ENCODE measurements around the gene PRKAR2A.

PRKAR2A gene

DNA sequence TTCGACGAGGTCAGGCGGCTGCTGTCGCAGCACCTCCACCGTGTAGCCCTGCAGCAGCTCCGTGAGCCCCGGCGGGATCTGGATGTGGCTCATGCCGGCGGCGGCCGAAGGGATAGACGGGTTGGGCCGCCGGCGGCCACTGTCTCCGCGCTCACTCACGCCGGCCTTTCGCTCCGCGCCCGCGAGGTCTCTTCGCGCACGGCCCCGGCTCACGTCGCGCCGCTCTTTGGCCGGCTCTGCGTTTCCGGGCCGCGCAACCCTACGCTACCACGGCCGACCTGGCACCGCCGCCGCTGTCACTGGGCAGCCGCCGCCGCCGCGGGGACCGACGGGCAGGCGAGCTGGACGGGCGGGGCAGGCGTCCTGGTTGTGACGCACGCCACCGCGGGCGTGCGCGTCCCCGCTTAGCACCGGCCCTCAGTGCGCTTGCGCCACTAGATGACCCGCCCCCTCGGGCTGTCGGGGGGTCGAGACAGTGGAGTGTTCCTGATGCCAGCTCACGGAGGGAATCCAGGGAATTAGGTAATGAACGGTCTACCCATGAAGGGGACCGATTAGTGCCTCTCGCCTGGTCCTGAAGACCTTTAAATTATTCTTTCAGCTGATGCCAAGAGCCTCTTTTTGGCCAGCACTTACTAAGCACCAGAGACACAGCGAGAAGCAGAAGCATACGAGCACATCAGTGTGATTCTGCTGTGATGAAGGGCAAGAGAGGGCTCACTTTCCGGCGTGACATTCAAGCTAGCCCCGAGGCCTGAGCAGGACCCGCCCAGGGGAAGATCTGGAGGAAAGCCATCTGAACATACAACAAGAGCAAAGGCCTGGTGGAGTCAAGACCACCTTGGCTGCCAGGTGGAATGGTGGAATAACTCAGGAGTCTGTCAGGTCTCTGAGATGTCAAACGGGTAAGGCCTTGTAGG, at the start of gene PRKAR2A:
TSS of gene PRKAR2A (minus strand) at position 371 of the 920 bp plus-strand sequence. CDS start at position 93, 278 bp downstream.
- peak; percentile 71 for DNase-seq

- DNase-seq: no peak
Observed at GRCh38 chr3:48896936-48897335, 49.3 kb upstream of the PRKAR2A start.

GRCh38 chr3:48894516-48894915, 46.8 kb upstream of the PRKAR2A start:
- no peak for DNase-seq

- no peak for DNase-seq
Observed at GRCh38 chr3:48891606-48892005, 43.9 kb upstream of the PRKAR2A start.

DNA sequence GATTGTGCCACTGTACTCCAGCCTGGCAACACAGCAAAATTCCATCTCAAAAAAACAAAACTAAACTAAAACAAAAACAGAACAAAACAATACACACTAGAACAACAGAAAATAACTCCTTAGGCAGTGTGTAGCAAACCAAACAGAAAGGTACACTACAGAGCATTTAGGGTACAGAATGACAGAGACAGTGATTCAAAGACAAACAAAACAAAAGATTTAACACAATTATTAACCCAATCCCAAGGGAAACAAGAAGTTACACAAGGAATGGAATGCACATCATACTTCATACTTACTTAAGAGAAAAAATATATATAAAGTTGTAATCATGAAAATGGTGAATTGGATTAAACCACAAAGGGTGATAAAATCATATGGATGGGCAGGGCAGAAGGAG, 38.1 kb upstream of the PRKAR2A start:
- DNase-seq: no peak

GRCh38 chr3:48881652-48882114, 34.0 kb upstream of the PRKAR2A start:
- DNase-seq: no peak

DNA sequence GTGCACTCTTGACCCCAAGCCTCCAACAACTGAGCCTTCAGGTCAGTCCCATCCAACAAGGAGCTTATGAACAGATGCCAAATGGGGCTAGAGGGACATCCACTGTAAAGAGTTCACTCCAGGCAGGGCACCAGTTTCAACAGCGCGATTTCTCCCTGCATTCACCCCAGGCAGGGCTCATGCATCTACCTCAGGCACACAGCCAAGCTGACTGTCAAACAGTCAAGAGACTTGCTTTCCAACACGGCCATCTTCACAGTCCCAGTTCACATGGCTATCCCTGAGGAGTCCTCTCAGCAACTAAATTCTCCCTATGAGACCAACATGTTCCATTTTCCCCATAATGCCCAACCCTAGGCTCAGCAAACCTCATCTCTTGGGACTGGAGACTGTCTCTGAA, 33.3 kb upstream of the PRKAR2A start:
- no peak for DNase-seq

DNA sequence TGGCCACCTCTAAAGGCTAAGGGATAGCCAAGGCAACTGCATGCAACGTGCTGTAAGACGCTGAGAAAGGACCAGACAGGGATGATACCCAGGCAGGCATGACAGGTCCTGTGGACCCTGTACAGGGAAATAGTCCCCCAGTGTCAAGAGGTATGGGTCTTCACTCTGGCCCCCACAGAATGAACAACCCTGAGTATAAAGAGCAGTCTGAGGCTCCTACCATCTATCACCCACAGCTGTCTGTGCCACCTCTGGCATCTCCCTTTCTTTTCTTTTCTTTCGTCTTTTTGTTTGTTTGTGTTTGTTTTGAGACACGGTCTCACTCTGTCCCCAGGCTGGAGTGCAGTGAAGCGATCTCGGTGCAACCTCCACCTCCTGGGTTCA, 32.3 kb upstream of the PRKAR2A start:
- no peak for DNase-seq

GRCh38 chr3:48879307-48879993, 31.8 kb upstream of the PRKAR2A start:
- no peak for DNase-seq

DNA sequence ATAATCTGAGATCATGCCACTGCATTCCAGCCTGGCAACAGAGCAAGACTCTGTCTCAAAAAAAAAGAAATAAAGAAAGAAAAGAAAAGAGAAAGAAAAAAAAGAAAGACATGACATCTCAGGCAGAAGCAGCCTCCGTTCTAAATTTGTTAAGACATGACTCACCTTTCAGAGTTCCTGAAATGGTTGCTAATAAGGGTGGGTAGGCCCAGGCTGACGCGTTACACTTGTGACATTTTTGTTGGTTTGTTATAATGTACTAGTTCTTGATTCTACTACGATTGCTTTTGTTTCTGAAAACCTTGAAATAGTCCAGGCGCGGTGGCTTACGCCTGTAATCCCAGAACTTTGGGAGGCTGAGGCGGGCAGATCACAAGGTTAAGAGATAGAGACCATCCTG, 30.0 kb upstream of the PRKAR2A start:
- no peak for DNase-seq

- DNase-seq: no peak
Observed at GRCh38 chr3:48863122-48863521, 15.4 kb upstream of the PRKAR2A start.

DNA sequence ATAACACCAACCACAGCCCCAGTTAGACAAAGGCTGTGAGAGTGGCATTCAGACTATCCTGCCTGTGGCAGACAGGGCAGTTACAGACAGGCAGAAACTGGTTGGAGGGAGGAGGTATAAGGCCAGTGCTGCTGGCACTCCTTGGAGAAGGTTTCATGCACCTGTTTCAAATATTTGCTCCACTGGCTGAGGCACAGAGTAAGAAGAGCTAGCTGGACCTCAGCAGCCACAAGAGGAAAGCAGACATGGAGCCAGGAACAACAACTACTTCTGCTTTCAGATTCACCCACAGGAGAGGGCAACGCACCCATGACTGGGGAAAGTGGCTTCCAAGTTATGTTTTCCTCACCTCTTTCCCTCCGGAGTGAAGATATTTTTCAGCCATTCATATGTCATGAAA, 11.5 kb upstream of the PRKAR2A start:
- no peak for DNase-seq

DNA sequence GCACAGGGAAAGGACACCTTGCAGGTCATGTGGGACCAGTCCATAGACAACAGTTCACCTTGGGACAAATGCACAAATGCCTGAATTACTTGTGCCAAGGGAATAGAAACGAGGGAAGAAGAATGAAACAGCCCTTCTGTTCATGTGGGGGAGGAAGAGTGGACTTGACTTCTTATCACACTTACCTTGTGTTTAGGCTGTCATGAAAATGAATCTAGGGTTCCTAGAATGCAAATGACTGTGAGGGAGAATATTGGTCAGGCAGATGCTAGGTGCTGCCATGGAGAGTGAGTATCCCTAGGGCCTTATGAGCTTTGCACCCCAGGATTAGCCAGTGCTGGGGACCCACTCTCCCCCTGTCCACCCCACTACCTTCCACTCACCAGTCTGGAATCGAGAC, 11.0 kb upstream of the PRKAR2A start:
- DNase-seq: no peak

DNA sequence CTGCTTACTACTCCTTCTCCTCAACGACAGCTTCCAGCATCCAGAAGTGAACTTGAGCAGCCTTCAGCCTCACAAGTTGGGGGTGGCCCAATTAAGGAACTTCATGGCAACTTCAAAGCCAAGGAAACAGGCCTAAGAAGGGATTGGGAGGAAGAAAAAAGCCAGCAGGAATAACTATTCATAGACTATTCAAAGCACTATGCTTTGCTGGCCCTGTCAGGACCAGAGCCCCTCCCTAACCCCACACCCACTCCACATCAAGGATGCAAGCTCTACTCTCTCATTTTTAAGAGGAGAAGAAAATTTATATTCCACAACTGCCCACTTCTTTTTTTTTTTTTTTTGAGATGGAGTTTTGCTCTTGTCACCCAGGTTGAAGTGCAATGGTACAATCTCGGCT, 10.0 kb upstream of the PRKAR2A start:
- no peak for DNase-seq

- DNase-seq: no peak
Observed at GRCh38 chr3:48856469-48856868, 8.8 kb upstream of the PRKAR2A start.

GRCh38 chr3:48855681-48856447, 8.2 kb upstream of the PRKAR2A start:
- DNase-seq: no peak

DNA sequence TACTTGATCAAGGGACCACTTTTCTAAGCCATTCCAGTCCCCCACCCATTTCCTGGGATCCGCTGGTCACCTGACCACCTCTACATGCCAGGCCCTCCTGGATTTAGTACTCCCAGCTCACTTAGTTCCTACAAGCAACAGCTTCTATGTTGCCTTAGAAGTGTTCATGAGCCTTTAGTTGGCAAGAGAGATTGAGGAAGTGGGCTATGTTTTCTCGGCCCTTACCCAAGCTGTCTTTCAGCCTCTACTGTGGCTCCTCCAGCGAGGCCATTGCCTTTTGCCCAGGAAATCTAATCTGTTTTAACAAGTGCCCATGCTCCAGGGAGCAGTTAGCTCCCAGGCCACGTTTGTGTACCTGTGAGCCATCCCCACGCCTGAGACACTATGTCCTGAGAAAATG, 4.5 kb upstream of the PRKAR2A start:
- no peak for DNase-seq

DNA sequence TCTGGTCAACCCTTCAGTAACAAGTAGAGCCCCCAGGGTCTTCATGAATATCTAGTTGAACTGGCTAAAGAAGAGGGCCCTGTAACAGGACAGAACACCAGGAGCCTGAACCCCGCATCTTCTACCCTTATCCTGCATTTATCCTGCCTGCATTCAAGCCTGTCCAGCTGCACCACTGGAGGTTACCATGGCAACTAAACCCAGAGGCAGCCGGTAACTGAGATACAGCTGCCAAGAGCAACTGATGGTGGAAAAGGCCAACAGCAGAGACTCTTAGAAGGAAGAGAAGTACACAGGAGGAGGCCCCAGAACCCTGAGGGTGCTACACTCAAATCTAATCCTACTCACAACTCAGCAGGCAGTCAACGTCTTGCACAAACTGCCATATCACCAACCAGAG, 3.7 kb upstream of the PRKAR2A start:
- DNase-seq: no peak

DNA sequence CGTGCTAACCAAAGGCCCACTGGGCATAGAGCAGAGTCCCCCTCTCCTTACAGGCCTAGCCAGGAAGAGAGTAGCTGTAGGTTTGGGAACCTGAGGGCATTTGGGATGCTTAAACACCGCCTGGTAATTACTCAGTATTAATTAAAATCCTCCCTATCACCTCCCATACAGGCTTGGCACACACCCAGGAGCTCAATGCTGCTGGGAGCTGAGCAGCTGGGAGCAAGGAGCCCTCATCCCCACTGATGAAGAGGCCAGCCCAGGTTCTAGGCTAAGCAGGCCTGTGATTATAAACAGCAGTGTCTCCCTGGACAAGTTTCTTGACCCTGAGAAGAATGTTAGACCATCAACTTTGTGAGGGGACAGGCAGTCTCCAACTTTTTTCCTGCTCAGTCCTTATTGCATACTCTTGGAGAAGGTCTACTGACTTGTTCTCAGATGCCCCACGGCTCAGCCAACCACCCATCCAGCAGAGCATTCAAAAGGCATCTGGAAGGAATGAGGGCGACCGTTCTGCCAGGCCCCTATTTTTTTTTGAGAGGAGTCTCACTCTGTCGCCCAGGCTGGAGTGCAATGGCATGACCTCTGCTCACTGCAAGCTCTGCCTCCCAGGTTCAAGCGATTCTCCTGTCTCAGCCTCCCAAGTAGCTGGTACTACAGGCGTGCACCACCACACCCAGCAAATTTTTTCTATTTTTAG, 1.3 kb upstream of the PRKAR2A start:
- DNase-seq: no peak

GRCh38 chr3:48847053-48847503, 596 bp downstream of the PRKAR2A start:
- peak; percentile 55 for DNase-seq

GRCh38 chr3:48845170-48845569, 2.5 kb downstream of the PRKAR2A start:
- no peak for DNase-seq

- no peak for DNase-seq
Observed at GRCh38 chr3:48837163-48837562, 10.5 kb downstream of the PRKAR2A start.

Measured in KG1 (cell line).